Activated naive CD4-positive, alpha-beta T cell treated with anti-CD3 and anti-CD28 coated beads for 36 hours (primary cell): ENCODE results near the gene HES7. TPM values are rescaled to one million over a fixed set of nuclear protein-coding genes. Genes with fewer than 3 reads are reported as not detected.

Experiments used
- CTCF ChIA-PET: fragments of 350-600 bp; sonication (Branson Sonifier 250); formaldehyde crosslinking; loops from one replicate; lab custom pipeline; 2021; ENCODE audit warnings: antibody characterized with exemption; lab: Charles Lee
- DNase-seq: peaks from one replicate; pipeline ENCODE4 v3.0.0-alpha.2; 2020
- H3K27ac Mint-ChIP-seq: one replicate; pipeline ENCODE4 v1.8.0; 2021; ENCODE audit warnings: mild to moderate bottlenecking, mixed read lengths
- H3K27me3 Mint-ChIP-seq: one replicate; pipeline ENCODE4 v1.8.0; 2021; ENCODE audit warnings: low read depth, mixed read lengths
- H3K36me3 Mint-ChIP-seq: one replicate; pipeline ENCODE4 v1.8.0; 2021; ENCODE audit warnings: low read depth, mixed read lengths
- H3K4me1 Mint-ChIP-seq: one replicate; pipeline ENCODE4 v1.8.0; 2021; ENCODE audit warnings: low read depth, mixed read lengths
- H3K4me3 Mint-ChIP-seq: one replicate; pipeline ENCODE4 v1.8.0; 2021; ENCODE audit warnings: mild to moderate bottlenecking, moderate library complexity, mixed read lengths
- H3K9me3 Mint-ChIP-seq: one replicate; pipeline ENCODE4 v1.8.0; 2021; ENCODE audit warnings: mixed read lengths
- intact Hi-C: fragments of 100-400 bp; cut with micrococcal nuclease; formaldehyde crosslinking; loops from one replicate; pipeline ENCODE4 v1.15.1; 2023
- microRNA-seq: library from miRNA; unstranded; fragments of <30 nt; microRNA quantifications from one replicate; pipeline ENCODE4 v1.2.0, GENCODE V29; 2022; ENCODE audit warnings: borderline microRNAs expressed, borderline replicate concordance
- total RNA-seq, 2 experiments: library from RNA; stranded (reverse); gene quantifications; one replicate each; pipeline ENCODE4 v1.2.3, GENCODE V29; 2021

HES7 gene
- total RNA-seq, 2 experiments from 2014 or later: 2.4 to 2.9 TPM

GRCh38 chr17:8074554-8074953 lies 49.4 kb downstream of the HES7 start:
- Mint-ChIP-seq H3K27me3 (peaks cover 28% of the 10 kb centered on the region), H3K36me3 (no peaks in the 10 kb centered on the region), H3K9me3 (no peaks in the 10 kb centered on the region), H3K27ac (no peak overlapping the region), H3K4me3 (no peak overlapping the region), H3K4me1 (peaks cover 18% of the 10 kb centered on the region)
- CTCF ChIA-PET: interaction anchor here (0.6 to 12.5 kb wide), 21 partner anchors 9 to 628 kb away, joined by 3 to 204 read pairs (median 4); partner anchors contain the start of genes ALOX12B, ALOXE3 and SLC25A35
- DNase-seq: no peak
- intact Hi-C loops: loop anchor here (5.0 kb wide), 1 partner anchor 98 kb away; no protein-coding TSS in a partner anchor

DNA sequence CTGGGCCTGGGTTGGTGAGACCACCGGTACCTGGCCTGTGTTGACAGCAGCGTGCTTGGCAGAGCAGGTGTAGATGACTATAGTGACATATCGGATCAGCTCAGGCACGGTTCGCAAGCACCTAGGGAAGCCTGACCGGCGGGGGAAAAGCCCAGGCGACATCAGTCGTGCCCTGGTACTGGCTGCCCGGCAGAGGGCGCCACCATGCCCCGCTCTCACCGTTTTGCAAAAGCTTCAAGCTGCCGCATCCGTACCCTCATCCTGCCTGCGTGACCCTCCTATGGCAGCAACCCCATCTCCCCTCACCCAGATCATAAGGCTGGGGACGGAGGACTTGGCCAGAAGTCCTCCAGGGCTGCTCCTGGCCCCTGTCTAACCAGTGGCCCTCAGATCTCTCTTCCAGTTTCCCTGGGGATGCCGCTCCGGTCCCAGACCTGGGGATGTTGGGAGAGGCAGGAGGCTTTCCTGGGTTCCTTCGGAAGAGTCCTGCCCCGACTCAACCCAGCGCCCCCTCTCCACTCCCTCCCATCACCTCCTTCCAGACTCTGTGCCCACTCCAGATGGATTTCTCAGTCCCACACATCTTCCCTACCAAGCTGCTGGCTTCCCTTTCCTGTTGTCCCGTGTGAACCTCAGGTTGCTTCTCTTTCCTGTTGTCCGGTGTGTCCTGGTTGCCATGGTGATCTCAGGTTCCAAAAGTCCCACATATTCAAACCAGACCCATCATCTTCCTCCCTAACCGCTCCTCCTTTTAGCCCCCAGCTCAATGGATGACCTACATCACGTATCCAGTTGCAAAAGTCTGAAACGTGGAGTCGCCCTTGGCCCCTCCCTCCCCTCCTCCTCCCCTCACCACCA lies 50.0 kb downstream of the HES7 start:
- intact Hi-C loops: loop anchor here (1.0 to 5.0 kb wide), 2 partner anchors 44 to 98 kb away; partner anchors contain the start of gene ALOXE3
- peaks cover 16% of the 10 kb centered on the region for H3K4me1 Mint-ChIP-seq
- DNase-seq: peak; percentile 93
- H3K27me3 Mint-ChIP-seq: peaks cover 28% of the 10 kb centered on the region
- H3K27ac Mint-ChIP-seq: no peak overlapping the region
- no peaks in the 10 kb centered on the region for H3K36me3 Mint-ChIP-seq
- H3K9me3 Mint-ChIP-seq: no peaks in the 10 kb centered on the region
- H3K4me3 Mint-ChIP-seq: peak overlapping the region; percentile 75
- CTCF ChIA-PET: interaction anchor here (0.6 to 12.5 kb wide), 26 partner anchors 10 to 628 kb away, joined by 3 to 204 read pairs (median 4); partner anchors contain the start of genes ALOX12B, ALOXE3 and SLC25A35

DNA sequence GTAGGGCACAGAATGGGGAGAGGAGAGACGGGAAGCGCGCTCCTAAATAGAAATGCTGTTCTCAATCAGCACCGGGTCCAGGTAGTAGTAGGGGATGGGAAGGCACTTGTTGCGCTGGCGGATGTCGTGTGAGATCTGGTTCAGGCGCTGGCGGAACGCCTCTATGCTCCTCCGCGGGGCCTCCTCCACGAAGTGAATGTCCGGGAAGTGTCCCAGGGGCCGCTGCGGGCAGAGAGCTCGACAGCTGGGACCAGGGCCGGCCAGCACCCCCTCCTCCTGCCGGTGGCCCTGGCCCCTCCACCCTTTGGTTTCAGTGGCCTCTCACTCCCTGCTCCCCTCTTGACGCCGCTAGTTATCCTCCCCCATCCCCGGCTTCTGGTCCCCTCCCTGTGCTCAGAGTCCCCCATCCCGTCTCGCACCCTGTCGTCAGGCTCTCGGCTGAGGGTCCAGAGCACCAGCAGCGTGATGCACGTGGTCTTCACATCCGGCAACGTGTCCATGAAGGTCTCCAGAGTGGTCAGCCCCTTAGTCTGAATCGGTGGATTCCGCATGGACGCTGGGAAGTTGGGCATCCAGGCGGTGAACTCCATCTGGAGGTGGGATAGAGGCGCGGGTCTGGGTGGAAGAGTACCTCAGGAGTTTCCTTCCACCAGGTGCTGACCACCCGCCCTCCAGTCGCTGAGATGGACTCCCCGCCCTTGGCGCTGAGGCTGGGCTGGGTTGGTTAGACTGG lies 51.0 kb downstream of the HES7 start:
- Mint-ChIP-seq H3K36me3 (no peaks in the 10 kb centered on the region), H3K4me3 (peak overlapping the region; percentile 59), H3K27ac (no peak overlapping the region), H3K9me3 (no peaks in the 10 kb centered on the region), H3K4me1 (peaks cover 16% of the 10 kb centered on the region), H3K27me3 (peaks cover 28% of the 10 kb centered on the region)
- intact Hi-C loops: loop anchor here (1.0 to 5.0 kb wide), 2 partner anchors 45 to 99 kb away; partner anchors contain the start of gene ALOXE3
- CTCF ChIA-PET: interaction anchor here (0.8 to 12.5 kb wide), 19 partner anchors 11 to 393 kb away, joined by 3 to 204 read pairs (median 5); partner anchors contain the start of genes ALOXE3 and SLC25A35
- peak; percentile 47 for DNase-seq

GRCh38 chr17:8072341-8072728 lies 51.6 kb downstream of the HES7 start:
- CTCF ChIA-PET: interaction anchor here (0.8 to 12.5 kb wide), 3 partner anchors 13 to 393 kb away, joined by 3 to 204 read pairs (median 11); partner anchors contain the start of gene ALOXE3
- H3K36me3 Mint-ChIP-seq: no peaks in the 10 kb centered on the region
- H3K4me1 Mint-ChIP-seq: peaks cover 16% of the 10 kb centered on the region
- H3K27me3 Mint-ChIP-seq: peaks cover 28% of the 10 kb centered on the region
- H3K4me3 Mint-ChIP-seq: peak overlapping the region; percentile 59
- intact Hi-C loops: loop anchor here (5.0 kb wide), 1 partner anchor 100 kb away; no protein-coding TSS in a partner anchor
- H3K27ac Mint-ChIP-seq: no peak overlapping the region
- no peaks in the 10 kb centered on the region for H3K9me3 Mint-ChIP-seq
- DNase-seq: no peak

GRCh38 chr17:8071496-8071895 lies 52.4 kb downstream of the HES7 start:
- peaks cover 28% of the 10 kb centered on the region for H3K27me3 Mint-ChIP-seq

More at GRCh38 chr17:8071496-8071895, 52.4 kb downstream of the HES7 start:
- intact Hi-C loops: loop anchor here (5.0 kb wide), 1 partner anchor 101 kb away; no protein-coding TSS in a partner anchor
- H3K4me3 Mint-ChIP-seq: no peak overlapping the region
- CTCF ChIA-PET: interaction anchor here (0.6 to 12.5 kb wide), 7 partner anchors 12 to 260 kb away, joined by 3 to 204 read pairs (median 6); partner anchors contain the start of gene ALOXE3
- no peak for DNase-seq
- H3K9me3 Mint-ChIP-seq: no peaks in the 10 kb centered on the region
- peaks cover 16% of the 10 kb centered on the region for H3K4me1 Mint-ChIP-seq
- no peak overlapping the region for H3K27ac Mint-ChIP-seq
- no peaks in the 10 kb centered on the region for H3K36me3 Mint-ChIP-seq

Small RNAs within 50 kb of the gene (microRNA-seq; reads per million reads assigned to microRNA genes)
- not detected for gene MIR4314
- not detected for gene MIR6883

Other genes starting within 250 kb of the HES7 start
- gene CHD3, start 235.3 kb downstream of the HES7 start, total RNA-seq: 100 to 1,000 TPM; 180 to 185 TPM
- gene RNF227, start 207.8 kb downstream of the HES7 start, total RNA-seq: 1 to 10 TPM; 3.1 to 3.8 TPM
- gene KCNAB3, start 194.2 kb downstream of the HES7 start, total RNA-seq: 1 to 10 TPM; 2.2 TPM
- 100 to 1,000 TPM; 162 to 172 TPM for gene TRAPPC1, start 192.2 kb downstream of the HES7 start, total RNA-seq
- 10 to 100 TPM; 49.3 to 56.3 TPM for gene CNTROB, start 191.9 kb downstream of the HES7 start, total RNA-seq
- gene GUCY2D, start 121.5 kb downstream of the HES7 start, total RNA-seq: not detected
- not detected for gene ALOX15B, start 85.0 kb downstream of the HES7 start, total RNA-seq
- 1 to 10 TPM; 2.0 to 2.1 TPM for gene ALOX12B, start 36.4 kb downstream of the HES7 start, total RNA-seq
- gene ALOXE3, start 5.6 kb downstream of the HES7 start, total RNA-seq: not detected
- 10 to 100 TPM; 62.2 to 73.3 TPM for gene PER1, start 28.3 kb upstream of the HES7 start, total RNA-seq
- 10 to 100 TPM; 33.3 to 35.8 TPM for gene VAMP2, start 38.8 kb upstream of the HES7 start, total RNA-seq
- 10 to 100 TPM; 27.6 to 31.5 TPM for gene TMEM107, start 52.3 kb upstream of the HES7 start, total RNA-seq
- gene BORCS6, start 66.1 kb upstream of the HES7 start, total RNA-seq: 1 to 10 TPM; 4.0 to 4.3 TPM
- gene AURKB, start 86.5 kb upstream of the HES7 start, total RNA-seq: 100 to 1,000 TPM; 243 TPM
- gene CTC1, start 124.0 kb upstream of the HES7 start, total RNA-seq: 10 to 100 TPM; 67.0 to 74.7 TPM
- gene PFAS, start 125.2 kb upstream of the HES7 start, total RNA-seq: 100 to 1,000 TPM; 106 to 110 TPM
- 10 to 100 TPM; 36.9 to 39.1 TPM for gene RANGRF, start 164.6 kb upstream of the HES7 start, total RNA-seq
- 1 to 10 TPM; 2.3 to 3.2 TPM for gene SLC25A35, start 171.3 kb upstream of the HES7 start, total RNA-seq
- gene ARHGEF15, start 186.1 kb upstream of the HES7 start, total RNA-seq: not detected
- gene ODF4, start 215.7 kb upstream of the HES7 start, total RNA-seq: not detected